ENCODE results near the gene CCL22. TPM values are rescaled to one million over a fixed set of nuclear protein-coding genes. Genes with fewer than 3 reads are reported as not detected.

Gene CCL22
- total and polyA plus RNA-seq, 2 of the 4 experiments (the other 2 are of a cell fraction): not detected

GRCh38 chr16:57396786-57397185 lies 38.2 kb downstream of the CCL22 start:
- Histone ChIP-seq H3K27me3 (ENCODE audit: control insufficient read depth, insufficient read depth, low read length) (peaks cover 41% of the 10 kb centered on the region), H3K14ac (replicated peaks; ENCODE audit: low read depth, low read length) (no peak overlapping the region), H2AFZ (replicated peaks; ENCODE audit: low read length, poor library complexity) (no peak overlapping the region), H3K79me1 (ENCODE audit: low read depth in 1 of 2, low read length in 2 of 2) (no peaks in the 10 kb centered on the region), H4K8ac (ENCODE audit: low read depth in 2 of 2, low read length in 2 of 2) (no peak overlapping the region), H3K4me3 (ENCODE audit: insufficient read depth, low read depth, low read length) (no peak overlapping the region), H2AK9ac (replicated peaks; ENCODE audit: low read depth, low read length, poor library complexity) (no peak overlapping the region), H3K27ac (ENCODE audit: insufficient read depth, low read length) (no peak overlapping the region), H4K20me1 (ENCODE audit: insufficient read depth, low read length) (no peaks in the 10 kb centered on the region), H3K23ac (ENCODE audit: low read depth, low read length) (no peak overlapping the region), H3K4me1 (ENCODE audit: control insufficient read depth, insufficient read depth, low read length) (no peaks in the 10 kb centered on the region), H3K9me1 (ENCODE audit: insufficient read depth, low read length) (no peaks in the 10 kb centered on the region), H3K4ac (ENCODE audit: low read depth, low read length) (no peak overlapping the region), H2BK15ac (ENCODE audit: low read depth, low read length) (no peak overlapping the region), H3K9ac (ENCODE audit: low read depth, low read length) (no peak overlapping the region), H3K9me3 (ENCODE audit: control insufficient read depth, insufficient read depth, low read length) (no peaks in the 10 kb centered on the region; the same call in 1 of the 2 replicates), H3K36me3 (ENCODE audit: control insufficient read depth, insufficient read depth, low read length) (no peaks in the 10 kb centered on the region), H2AK5ac (ENCODE audit: low read depth, low read length) (no peak overlapping the region), H3K18ac (ENCODE audit: low read depth, low read length) (no peak overlapping the region), H3K56ac (ENCODE audit: extremely low read depth, insufficient read depth, low read length) (no peak overlapping the region), H4K91ac (ENCODE audit: insufficient read depth, low read depth, low read length) (no peak overlapping the region), H2BK5ac (ENCODE audit: low read depth, low read length, poor library complexity, severe bottlenecking) (no peak overlapping the region), H4K5ac (ENCODE audit: low read depth, low read length) (no peak overlapping the region), H2BK120ac (ENCODE audit: low read depth, low read length) (no peak overlapping the region), H2BK20ac (ENCODE audit: low read depth, low read length) (no peak overlapping the region), H3K4me2 (ENCODE audit: low read depth, low read length) (no peak overlapping the region)
- POLR2A ChIA-PET (ENCODE audit: unreplicated experiment): no interaction called here
- intact Hi-C loops (cut with micrococcal nuclease): no loop called here
- in situ Hi-C loops (cut with MboI; ENCODE audit: low sequenced_read_pairs): no loop called here
- TF ChIP-seq RFX5 (IDR thresholded peaks at IDR 0.05; ENCODE audit: low read depth, low read length) (no peak), NFE2L2 (IDR thresholded peaks at IDR 0.05; ENCODE audit: low read depth, low read length) (no peak), ELK1 (IDR thresholded peaks at IDR 0.05; ENCODE audit: borderline replicate concordance, low read depth, low read length) (no peak), RAD21 (IDR thresholded peaks at IDR 0.05; ENCODE audit: low read length) (no peak), CTCF (conservative IDR thresholded peaks at IDR 0.05; ENCODE audit: low read depth, low read length) (no peak), MAZ (IDR thresholded peaks at IDR 0.05; ENCODE audit: borderline replicate concordance, low read depth, low read length) (no peak), USF2 (IDR thresholded peaks at IDR 0.05; ENCODE audit: low read depth, low read length) (no peak), RCOR1 (IDR thresholded peaks at IDR 0.05; ENCODE audit: insufficient replicate concordance, low read length) (no peak), SMC3 (IDR thresholded peaks at IDR 0.05; ENCODE audit: low read depth, low read length) (no peak), POLR2A (IDR thresholded peaks at IDR 0.05; ENCODE audit: low read depth, low read length) (no peak), CEBPB (IDR thresholded peaks at IDR 0.05; ENCODE audit: low read depth, low read length) (no peak), MXI1 (IDR thresholded peaks at IDR 0.05; ENCODE audit: borderline replicate concordance, low read depth, low read length) (no peak), FOS (IDR thresholded peaks at IDR 0.05; ENCODE audit: low read depth, low read length) (no peak), MAFK (IDR thresholded peaks at IDR 0.05; ENCODE audit: low read depth, low read length) (no peak), BHLHE40 (IDR thresholded peaks at IDR 0.05; ENCODE audit: low read depth, low read length) (no peak), CHD1 (IDR thresholded peaks at IDR 0.05; ENCODE audit: low read depth, low read length) (no peak)
- DNase-seq: no peak
- no TSS peak for BruUV-seq (replicated peaks)
- dilution Hi-C loops (cut with HindIII; ENCODE audit: low sequenced_read_pairs, unreplicated experiment): no loop called here
- 100% methylated on average over 1 of the region's 4 CpGs; no CpG with 5 or more reads in 1 of the 2 experiments for WGBS, 2 experiments (ENCODE audit: extremely low coverage in 2 of 2, insufficient read length in 1 of 2)
- no peak for ATAC-seq (ENCODE audit: low read depth)
- CTCF ChIA-PET: interaction anchor here (0.7 kb wide), 1 partner anchor 113 kb away, joined by 3 read pairs; no protein-coding TSS in a partner anchor

All from IMR-90 (cell line).